Activated CD8-positive, alpha-beta memory T cell treated with anti-CD3 and anti-CD28 coated beads, Interleukin-2, amount 10 ng/mL, durations not matched to agents 7 days and 5 days (primary cell): ENCODE measurements around the gene LRP1B. TPM values are rescaled to one million over a fixed set of nuclear protein-coding genes. Genes with fewer than 3 reads are reported as not detected.
"Not testable (repeated sequence)": the region's sequence is repeated elsewhere in the genome, so short reads cannot be mapped to it uniquely, and the experiment has no call there.

ENCODE experiments used
- ATAC-seq: fragments of 150-1000 bp; cut with Tn5 transposase; one replicate; pipeline ENCODE4 v1.10.0; 2021; ENCODE audit warnings: moderate library complexity
- CTCF ChIA-PET: fragments of 350-600 bp; sonication (Branson Sonifier 250); formaldehyde crosslinking; loops from one replicate; lab custom pipeline; 2021; ENCODE audit warnings: antibody characterized with exemption; lab: Charles Lee
- DNase-seq: peaks from one replicate; pipeline ENCODE4 v3.0.0-alpha.2; 2020
- H3K27ac Mint-ChIP-seq: one replicate; pipeline ENCODE4 v1.8.0; 2021; ENCODE audit warnings: mild to moderate bottlenecking, mixed read lengths
- H3K27me3 Mint-ChIP-seq: one replicate; pipeline ENCODE4 v1.8.0; 2021; ENCODE audit warnings: mixed read lengths
- H3K36me3 Mint-ChIP-seq: one replicate; pipeline ENCODE4 v1.8.0; 2021; ENCODE audit warnings: mild to moderate bottlenecking, mixed read lengths
- H3K4me1 Mint-ChIP-seq: one replicate; pipeline ENCODE4 v1.8.0; 2021; ENCODE audit warnings: mixed read lengths
- H3K4me3 Mint-ChIP-seq: one replicate; pipeline ENCODE4 v1.8.0; 2021; ENCODE audit warnings: mild to moderate bottlenecking, moderate library complexity, mixed read lengths
- H3K9me3 Mint-ChIP-seq: one replicate; pipeline ENCODE4 v1.8.0; 2022; ENCODE audit warnings: low read depth, mixed read lengths
- total RNA-seq, 2 experiments: library from RNA; stranded (reverse); gene quantifications; one replicate each; pipeline ENCODE4 v1.2.3, GENCODE V29; 2021

The LRP1B gene
- total RNA-seq, 2 experiments from 2014 or later, result not detected

- Mint-ChIP-seq H3K4me3 (no peak overlapping the region), H3K27ac (no peak overlapping the region), H3K36me3 (no peaks in the 10 kb centered on the region), H3K4me1 (no peaks in the 10 kb centered on the region), H3K27me3 (no peaks in the 10 kb centered on the region), H3K9me3 (peaks cover 5% of the 10 kb centered on the region)
- DNase-seq, result no peak
- ATAC-seq, result no peak
- CTCF ChIA-PET, result no interaction called here
These were observed 1541.5 kb downstream of the LRP1B start for GRCh38 chr2:140589273-140589672.

GRCh38 chr2:140586379-140586778, 1544.4 kb downstream of the LRP1B start:
- no peak for DNase-seq
- H3K9me3 Mint-ChIP-seq, result peaks cover 5% of the 10 kb centered on the region
- no peaks in the 10 kb centered on the region for H3K4me1 Mint-ChIP-seq
- CTCF ChIA-PET, result no interaction called here
- no peaks in the 10 kb centered on the region for H3K36me3 Mint-ChIP-seq
- ATAC-seq, result no peak
- H3K4me3 Mint-ChIP-seq, result no peak overlapping the region
- no peak overlapping the region for H3K27ac Mint-ChIP-seq
- no peaks in the 10 kb centered on the region for H3K27me3 Mint-ChIP-seq

GRCh38 chr2:140585016-140585415, 1545.8 kb downstream of the LRP1B start:
- Mint-ChIP-seq H3K27ac (no peak overlapping the region), H3K4me3 (no peak overlapping the region), H3K36me3 (no peaks in the 10 kb centered on the region), H3K27me3 (no peaks in the 10 kb centered on the region), H3K4me1 (no peaks in the 10 kb centered on the region), H3K9me3 (peaks cover 5% of the 10 kb centered on the region)
- no peak for ATAC-seq
- CTCF ChIA-PET, result no interaction called here
- no peak for DNase-seq

GRCh38 chr2:140584471-140584870, 1546.3 kb downstream of the LRP1B start:
- no peak for DNase-seq
- Mint-ChIP-seq H3K9me3 (peaks cover 5% of the 10 kb centered on the region), H3K27me3 (no peaks in the 10 kb centered on the region), H3K4me3 (no peak overlapping the region), H3K36me3 (no peaks in the 10 kb centered on the region), H3K4me1 (no peaks in the 10 kb centered on the region), H3K27ac (no peak overlapping the region)
- no peak for ATAC-seq
- CTCF ChIA-PET, result no interaction called here

- CTCF ChIA-PET, result no interaction called here
- ATAC-seq (no peak), DNase-seq (no peak)
- no peaks in the 10 kb centered on the region for H3K36me3 Mint-ChIP-seq
- no peaks in the 10 kb centered on the region for H3K4me1 Mint-ChIP-seq
- H3K27ac Mint-ChIP-seq, result no peak overlapping the region
- no peaks in the 10 kb centered on the region for H3K27me3 Mint-ChIP-seq
- no peak overlapping the region for H3K4me3 Mint-ChIP-seq
- peaks cover 4% of the 10 kb centered on the region for H3K9me3 Mint-ChIP-seq
These were observed 1550.2 kb downstream of the LRP1B start for GRCh38 chr2:140580532-140581151.

- CTCF ChIA-PET, result no interaction called here
- Mint-ChIP-seq H3K36me3 (no peaks in the 10 kb centered on the region), H3K4me3 (no peak overlapping the region), H3K9me3 (peaks cover 7% of the 10 kb centered on the region), H3K27ac (no peak overlapping the region), H3K4me1 (no peaks in the 10 kb centered on the region), H3K27me3 (no peaks in the 10 kb centered on the region)
- DNase-seq (no peak), ATAC-seq (no peak)
These were observed 1553.4 kb downstream of the LRP1B start for GRCh38 chr2:140577453-140577852.

GRCh38 chr2:140567734-140568133, 1563.1 kb downstream of the LRP1B start:
- H3K27ac Mint-ChIP-seq, result no peak overlapping the region
- CTCF ChIA-PET, result no interaction called here
- no peaks in the 10 kb centered on the region for H3K4me1 Mint-ChIP-seq
- no peaks in the 10 kb centered on the region for H3K36me3 Mint-ChIP-seq
- no peak for DNase-seq
- no peak for ATAC-seq
- peaks cover 3% of the 10 kb centered on the region for H3K9me3 Mint-ChIP-seq
- no peaks in the 10 kb centered on the region for H3K27me3 Mint-ChIP-seq
- H3K4me3 Mint-ChIP-seq, result no peak overlapping the region

- Mint-ChIP-seq H3K9me3 (no peaks in the 10 kb centered on the region), H3K4me3 (no peak overlapping the region), H3K27me3 (no peaks in the 10 kb centered on the region), H3K27ac (no peak overlapping the region), H3K36me3 (no peaks in the 10 kb centered on the region), H3K4me1 (no peaks in the 10 kb centered on the region)
- CTCF ChIA-PET, result no interaction called here
- DNase-seq (no peak), ATAC-seq (no peak)
These were observed 1565.1 kb downstream of the LRP1B start for GRCh38 chr2:140565756-140566155.

- no peaks in the 10 kb centered on the region for H3K4me1 Mint-ChIP-seq
- H3K27ac Mint-ChIP-seq, result no peak overlapping the region
- no peak overlapping the region for H3K4me3 Mint-ChIP-seq
- no peaks in the 10 kb centered on the region for H3K27me3 Mint-ChIP-seq
- CTCF ChIA-PET, result no interaction called here
- no peak for ATAC-seq
- DNase-seq, result no peak
- no peaks in the 10 kb centered on the region for H3K36me3 Mint-ChIP-seq
- H3K9me3 Mint-ChIP-seq, result peaks cover 2% of the 10 kb centered on the region
These were observed 1575.1 kb downstream of the LRP1B start for GRCh38 chr2:140555701-140556100.

GRCh38 chr2:140552634-140553033, 1578.2 kb downstream of the LRP1B start:
- H3K9me3 Mint-ChIP-seq, result peaks cover 2% of the 10 kb centered on the region
- H3K4me1 Mint-ChIP-seq, result no peaks in the 10 kb centered on the region
- H3K27ac Mint-ChIP-seq, result no peak overlapping the region
- H3K27me3 Mint-ChIP-seq, result no peaks in the 10 kb centered on the region
- ATAC-seq (no peak), DNase-seq (no peak)
- no peak overlapping the region for H3K4me3 Mint-ChIP-seq
- H3K36me3 Mint-ChIP-seq, result no peaks in the 10 kb centered on the region
- CTCF ChIA-PET, result no interaction called here

GRCh38 chr2:140551287-140551686, 1579.5 kb downstream of the LRP1B start:
- Mint-ChIP-seq H3K9me3 (peaks cover under 1% of the 10 kb centered on the region), H3K27ac (no peak overlapping the region), H3K4me1 (no peaks in the 10 kb centered on the region), H3K27me3 (no peaks in the 10 kb centered on the region), H3K36me3 (no peaks in the 10 kb centered on the region), H3K4me3 (no peak overlapping the region)
- no peak for ATAC-seq
- DNase-seq, result no peak
- CTCF ChIA-PET, result no interaction called here

- no peak overlapping the region for H3K27ac Mint-ChIP-seq
- peaks cover 2% of the 10 kb centered on the region for H3K9me3 Mint-ChIP-seq
- H3K4me3 Mint-ChIP-seq, result no peak overlapping the region
- no peaks in the 10 kb centered on the region for H3K27me3 Mint-ChIP-seq
- CTCF ChIA-PET, result no interaction called here
- no peaks in the 10 kb centered on the region for H3K36me3 Mint-ChIP-seq
- H3K4me1 Mint-ChIP-seq, result no peaks in the 10 kb centered on the region
- no peak for ATAC-seq
- no peak for DNase-seq
These were observed 1580.0 kb downstream of the LRP1B start for GRCh38 chr2:140550821-140551220.

- H3K4me3 Mint-ChIP-seq, ATAC-seq, H3K27me3 Mint-ChIP-seq, CTCF ChIA-PET, H3K9me3 Mint-ChIP-seq, H3K27ac Mint-ChIP-seq, H3K36me3 Mint-ChIP-seq, H3K4me1 Mint-ChIP-seq, DNase-seq: not testable (repeated sequence)
These were observed 1586.0 kb downstream of the LRP1B start for GRCh38 chr2:140544769-140545168.

GRCh38 chr2:140542627-140543026, 1588.2 kb downstream of the LRP1B start:
- ATAC-seq, result no peak
- Mint-ChIP-seq H3K27ac (no peak overlapping the region), H3K4me1 (no peaks in the 10 kb centered on the region)

More at GRCh38 chr2:140542627-140543026, 1588.2 kb downstream of the LRP1B start:
- H3K4me3 Mint-ChIP-seq, result no peak overlapping the region
- DNase-seq, result no peak
- CTCF ChIA-PET, result no interaction called here
- H3K9me3 Mint-ChIP-seq, result peaks cover 4% of the 10 kb centered on the region
- no peaks in the 10 kb centered on the region for H3K36me3 Mint-ChIP-seq
- no peaks in the 10 kb centered on the region for H3K27me3 Mint-ChIP-seq
